ENCODE measurements around the gene COX14.
A peak's percentile ranks its signal among the peaks of the same experiment; 100 is the strongest.

COX14 gene

DNA sequence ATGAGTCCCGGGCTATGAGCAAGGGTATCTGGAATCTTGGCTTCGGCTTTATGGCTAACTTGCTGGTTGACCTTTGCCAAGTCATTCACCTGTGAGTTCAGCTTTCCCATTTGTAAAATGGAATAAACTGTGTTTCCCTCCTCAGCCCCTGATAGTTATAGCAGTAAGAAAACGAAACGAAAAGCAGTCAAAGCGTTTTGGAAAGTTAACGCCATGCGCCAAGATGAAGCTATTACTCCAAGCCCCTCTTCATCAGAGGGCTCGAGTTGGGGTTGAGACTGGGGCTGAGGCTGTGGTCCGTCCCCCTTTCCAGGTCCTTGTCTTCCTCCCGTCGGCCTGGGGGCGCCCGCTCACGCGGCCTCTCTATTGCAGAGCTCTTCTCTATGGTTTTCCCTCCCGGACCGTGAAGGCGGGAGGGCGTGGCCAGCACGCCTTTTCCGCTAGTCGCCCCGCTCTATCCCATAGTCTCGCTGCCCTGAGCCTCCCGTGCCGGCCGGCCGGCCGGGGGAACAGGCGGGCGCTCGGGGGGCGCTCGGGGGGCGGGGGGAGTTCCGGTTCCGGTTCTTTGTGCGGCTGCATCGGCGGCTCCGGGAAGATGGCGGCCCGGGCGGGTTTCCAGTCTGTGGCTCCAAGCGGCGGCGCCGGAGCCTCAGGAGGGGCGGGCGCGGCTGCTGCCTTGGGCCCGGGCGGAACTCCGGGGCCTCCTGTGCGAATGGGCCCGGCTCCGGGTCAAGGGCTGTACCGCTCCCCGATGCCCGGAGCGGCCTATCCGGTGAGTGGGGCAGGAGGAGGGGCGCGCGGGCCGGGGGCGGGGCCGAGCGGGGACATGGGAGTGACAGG lies 27.0 kb upstream of the COX14 start, which contains the start of gene SMARCD1 (continued):
- TF ChIP-seq ZFP41 (tag by site-specific recombination; IDR thresholded peaks at IDR 0.05; ENCODE audit: borderline replicate concordance) (no peak), ZBTB48 (tag by site-specific recombination; IDR thresholded peaks at IDR 0.05) (no peak), PRDM6 (tag by site-specific recombination; IDR thresholded peaks at IDR 0.05) (no peak), ZNF221 (tag by site-specific recombination; IDR thresholded peaks at IDR 0.05; ENCODE audit: borderline replicate concordance) (no peak), ZNF274 (IDR thresholded peaks at IDR 0.05; ENCODE audit: low read length) (no peak), ZNF274 (tag by site-specific recombination; IDR thresholded peaks at IDR 0.05; ENCODE audit: borderline replicate concordance) (no peak), MYNN (tag by site-specific recombination; IDR thresholded peaks at IDR 0.05; ENCODE audit: borderline replicate concordance) (no peak), ZBTB21 (tag by site-specific recombination; IDR thresholded peaks at IDR 0.05) (no peak), ZXDB (tag by site-specific recombination; IDR thresholded peaks at IDR 0.05) (peak; percentile 48; the same call in 1 of the 2 replicates), GLI2 (tag by site-specific recombination; IDR thresholded peaks at IDR 0.05; ENCODE audit: borderline replicate concordance, low read depth) (no peak), ZNF341 (tag by site-specific recombination; IDR thresholded peaks at IDR 0.05; ENCODE audit: low read depth) (no peak), ZNF561 (tag by site-specific recombination; IDR thresholded peaks at IDR 0.05; ENCODE audit: borderline replicate concordance) (no peak), ZBTB10 (tag by site-specific recombination; IDR thresholded peaks at IDR 0.05) (peak; percentile 82), ZNF777 (tag by site-specific recombination; IDR thresholded peaks at IDR 0.05; ENCODE audit: borderline replicate concordance) (no peak), PBX3 (CRISPR knock-in tag; IDR thresholded peaks at IDR 0.05) (no peak), KLF8 (tag by site-specific recombination; IDR thresholded peaks at IDR 0.05) (peak; percentile 90), BCL11B (tag by site-specific recombination; IDR thresholded peaks at IDR 0.05; ENCODE audit: low read depth) (no peak), ZNF169 (tag by site-specific recombination; IDR thresholded peaks at IDR 0.05) (no peak), SALL2 (tag by site-specific recombination; IDR thresholded peaks at IDR 0.05; ENCODE audit: borderline replicate concordance) (no peak), YY1 (tag by site-specific recombination; IDR thresholded peaks at IDR 0.05) (peak; percentile 78), ZNF214 (tag by site-specific recombination; IDR thresholded peaks at IDR 0.05; ENCODE audit: borderline replicate concordance) (no peak), ZNF837 (tag by site-specific recombination; IDR thresholded peaks at IDR 0.05) (no peak), ZNF426 (tag by site-specific recombination; IDR thresholded peaks at IDR 0.05) (no peak), GLIS1 (tag by site-specific recombination; IDR thresholded peaks at IDR 0.05) (peak; percentile 69), PRDM1 (tag by site-specific recombination; IDR thresholded peaks at IDR 0.05) (no peak), FEZF1 (tag by site-specific recombination; IDR thresholded peaks at IDR 0.05) (no peak; the same call in 1 of the 2 replicates), ZNF416 (tag by site-specific recombination; IDR thresholded peaks at IDR 0.05) (no peak)
- TF ChIP-seq, protein P1, sequence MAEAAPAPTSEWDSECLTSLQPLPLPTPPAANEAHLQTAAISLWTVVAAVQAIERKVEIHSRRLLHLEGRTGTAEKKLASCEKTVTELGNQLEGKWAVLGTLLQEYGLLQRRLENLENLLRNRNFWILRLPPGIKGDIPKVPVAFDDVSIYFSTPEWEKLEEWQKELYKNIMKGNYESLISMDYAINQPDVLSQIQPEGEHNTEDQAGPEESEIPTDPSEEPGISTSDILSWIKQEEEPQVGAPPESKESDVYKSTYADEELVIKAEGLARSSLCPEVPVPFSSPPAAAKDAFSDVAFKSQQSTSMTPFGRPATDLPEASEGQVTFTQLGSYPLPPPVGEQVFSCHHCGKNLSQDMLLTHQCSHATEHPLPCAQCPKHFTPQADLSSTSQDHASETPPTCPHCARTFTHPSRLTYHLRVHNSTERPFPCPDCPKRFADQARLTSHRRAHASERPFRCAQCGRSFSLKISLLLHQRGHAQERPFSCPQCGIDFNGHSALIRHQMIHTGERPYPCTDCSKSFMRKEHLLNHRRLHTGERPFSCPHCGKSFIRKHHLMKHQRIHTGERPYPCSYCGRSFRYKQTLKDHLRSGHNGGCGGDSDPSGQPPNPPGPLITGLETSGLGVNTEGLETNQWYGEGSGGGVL (tag by site-specific recombination; IDR thresholded peaks at IDR 0.05), result no peak
- TF ChIP-seq, protein P2, sequence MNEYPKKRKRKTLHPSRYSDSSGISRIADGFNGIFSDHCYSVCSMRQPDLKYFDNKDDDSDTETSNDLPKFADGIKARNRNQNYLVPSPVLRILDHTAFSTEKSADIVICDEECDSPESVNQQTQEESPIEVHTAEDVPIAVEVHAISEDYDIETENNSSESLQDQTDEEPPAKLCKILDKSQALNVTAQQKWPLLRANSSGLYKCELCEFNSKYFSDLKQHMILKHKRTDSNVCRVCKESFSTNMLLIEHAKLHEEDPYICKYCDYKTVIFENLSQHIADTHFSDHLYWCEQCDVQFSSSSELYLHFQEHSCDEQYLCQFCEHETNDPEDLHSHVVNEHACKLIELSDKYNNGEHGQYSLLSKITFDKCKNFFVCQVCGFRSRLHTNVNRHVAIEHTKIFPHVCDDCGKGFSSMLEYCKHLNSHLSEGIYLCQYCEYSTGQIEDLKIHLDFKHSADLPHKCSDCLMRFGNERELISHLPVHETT (tag by site-specific recombination; IDR thresholded peaks at IDR 0.05), result no peak

All from HEK293 (cell line).